ENCODE measurements around the gene CUZD1.

DNA sequence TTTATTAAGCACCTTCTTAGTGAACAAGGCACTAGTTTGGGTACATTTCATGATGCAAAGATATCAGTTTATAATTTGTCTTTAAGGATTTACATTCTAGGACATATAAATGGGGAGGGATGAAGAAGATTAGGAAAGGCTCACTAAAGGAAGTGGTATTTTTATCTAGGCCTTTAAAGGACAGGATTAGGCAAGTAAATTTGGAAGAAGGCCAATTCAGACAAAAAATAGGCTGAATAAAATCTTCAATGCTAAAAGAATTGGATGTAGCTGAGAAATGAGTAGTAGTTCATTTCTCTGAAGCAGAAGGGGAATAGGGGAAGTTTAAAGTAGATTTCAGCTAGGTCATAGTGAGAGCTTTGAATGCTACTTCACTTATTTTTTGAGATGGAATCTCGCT lies 38.5 kb upstream of the CUZD1 start:
- TF ChIP-seq EZH2 (IDR thresholded peaks at IDR 0.05; ENCODE audit: borderline replicate concordance, low read depth, low read length, poor library complexity, severe bottlenecking) (no peak), CTCF (conservative IDR thresholded peaks at IDR 0.05; ENCODE audit: low read depth, low read length) (no peak)
